Vagina (tissue), 2 donors: ENCODE results near the gene ACTR6.
"Not testable (repeated sequence)": the region's sequence is repeated elsewhere in the genome, so short reads cannot be mapped to it uniquely, and the experiment has no call there.

Source experiments
- CTCF ChIP-seq, 3 experiments: fragments of 450-650 bp in 2 of 3; fragments of 200-600 bp in 1 of 3; sonication (generic) in 1 of 3; IDR thresholded peaks; one replicate each; pipeline ENCODE4 v1.5.1; 2017 to 2019; ENCODE audit warnings: antibody characterized with exemption in 3 of 3, mild to moderate bottlenecking in 2 of 3, moderate library complexity in 2 of 3
- POLR2A ChIP-seq, 2 donors: fragments of 450-650 bp; IDR thresholded peaks; one replicate each; pipeline ENCODE4 v1.6.1; 2017; ENCODE audit warnings: antibody characterized with exemption in 2 of 2, mild to moderate bottlenecking in 2 of 2, moderate library complexity in 2 of 2
- POLR2AphosphoS5 ChIP-seq, 2 donors: sonication (generic); formaldehyde crosslinking; IDR thresholded peaks; one replicate each; pipeline ENCODE4 v1.9.0; 2017; ENCODE audit warnings: antibody characterized with exemption in 2 of 2, mild to moderate bottlenecking in 2 of 2, low read depth in 1 of 2; ENCODE audit not compliant: insufficient read depth in 1 of 2

- TF ChIP-seq CTCF (IDR thresholded peaks at IDR 0.05); POLR2AphosphoS5 (IDR thresholded peaks at IDR 0.05; ENCODE audit: insufficient read depth in 1 of 2, low read depth in 1 of 2); POLR2A (IDR thresholded peaks at IDR 0.05): not testable (repeated sequence)
These were observed 21.6 kb downstream of the ACTR6 start for GRCh38 chr12:100222173-100222572.
